ENCODE results near the gene ETV6. TPM values are rescaled to one million over a fixed set of nuclear protein-coding genes. Genes with fewer than 3 reads are reported as not detected.
A peak's percentile ranks its signal among the peaks of the same experiment; 100 is the strongest.

Gene ETV6
- total RNA-seq, 2 donors from 2014 or later: 17.5 to 17.9 TPM

DNA sequence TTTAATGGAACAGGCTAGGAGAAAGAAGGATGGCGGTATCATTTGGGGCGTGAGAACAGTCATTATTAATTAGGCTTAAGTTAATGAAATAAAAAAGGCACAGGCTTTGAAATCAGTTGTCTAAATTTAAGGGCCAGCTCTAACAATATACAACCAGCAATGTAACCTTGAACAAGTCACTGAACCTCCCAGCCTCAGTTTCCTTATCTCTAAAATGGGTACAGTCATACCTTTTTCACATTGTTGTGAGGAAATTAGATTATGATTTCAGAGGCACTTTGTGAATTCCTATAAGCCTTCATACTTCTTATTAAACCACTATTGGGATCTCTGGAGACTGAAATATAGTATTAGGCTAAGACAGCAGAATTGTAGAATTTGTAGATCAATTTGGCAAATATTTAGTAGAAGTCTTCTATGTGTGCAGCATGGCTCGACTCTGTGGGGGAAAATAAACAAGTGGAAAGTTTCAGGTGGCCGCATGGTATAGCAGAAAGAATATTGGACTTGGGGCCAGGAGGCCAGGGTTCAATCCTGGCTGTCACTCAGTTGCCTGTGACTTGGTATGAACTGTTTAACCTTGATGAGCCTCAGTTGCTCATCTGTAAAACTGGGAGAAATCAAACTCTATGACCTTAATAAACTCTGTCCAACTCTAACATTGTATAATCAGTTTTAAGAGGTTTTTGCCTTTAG is 117.7 kb downstream of the ETV6 start:
- peak overlapping the region in 2 of 4 donors; percentile 61 to 67 for H3K27ac ChIP-seq
- peaks cover 68% of the 10 kb centered on the region for H3K4me1 ChIP-seq
- no peak for DNase-seq
- WGBS, 2 donors: 65 to 72% methylated on average over 4 of the region's 4 CpGs
- H3K36me3 ChIP-seq (replicated peaks in 1 of 2; ENCODE audit: insufficient read depth in 1 of 2, low read depth in 2 of 2): no peaks in the 10 kb centered on the region
- TF ChIP-seq POLR2A (IDR thresholded peaks at IDR 0.05): no peak
- TF ChIP-seq CTCF (IDR thresholded peaks at IDR 0.05): no peak
- no peaks in the 10 kb centered on the region for H3K27me3 ChIP-seq
- H3K9me3 ChIP-seq: no peaks in the 10 kb centered on the region
- H3K4me3 ChIP-seq: no peak overlapping the region
- ATAC-seq: no peak
- intact Hi-C loops (cut with DNase I): no loop called here

DNA sequence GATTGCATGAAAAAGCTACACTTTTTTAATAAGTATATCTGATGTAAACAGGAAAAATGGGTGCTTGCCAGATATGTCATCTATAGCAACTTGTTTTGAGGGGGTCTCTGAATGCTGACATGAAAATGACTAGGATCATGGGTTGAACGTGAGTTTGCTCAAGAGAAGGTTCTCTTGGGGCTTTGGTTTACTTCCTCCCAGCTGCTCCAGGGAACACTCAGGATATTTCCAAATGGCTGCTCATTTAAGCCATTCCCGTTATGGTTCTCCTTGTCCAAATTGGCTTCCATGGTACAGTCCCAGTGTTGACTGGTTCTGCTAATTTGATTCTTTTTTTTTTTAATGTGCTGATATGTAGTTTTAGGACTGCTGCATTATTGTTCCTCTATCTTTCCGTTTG is 118.3 kb downstream of the ETV6 start:
- 44 to 53% methylated on average over 3 of the region's 3 CpGs for WGBS, 2 donors
- no peaks in the 10 kb centered on the region for H3K36me3 ChIP-seq (replicated peaks in 1 of 2; ENCODE audit: insufficient read depth in 1 of 2, low read depth in 2 of 2)
- no peak overlapping the region for H3K4me3 ChIP-seq
- no peaks in the 10 kb centered on the region for H3K27me3 ChIP-seq
- intact Hi-C loops (cut with DNase I): no loop called here
- no peaks in the 10 kb centered on the region for H3K9me3 ChIP-seq
- no peak for ATAC-seq
- H3K4me1 ChIP-seq: peaks cover 66% of the 10 kb centered on the region
- peak overlapping the region in 3 of 4 donors; percentile 37 to 67 (median 61) for H3K27ac ChIP-seq
- TF ChIP-seq POLR2A (IDR thresholded peaks at IDR 0.05) (no peak), CTCF (IDR thresholded peaks at IDR 0.05) (no peak)
- no peak for DNase-seq

GRCh38 chr12:11768233-11768965 is 118.9 kb downstream of the ETV6 start:
- H3K4me1 ChIP-seq: peaks cover 60% of the 10 kb centered on the region
- no peaks in the 10 kb centered on the region for H3K9me3 ChIP-seq
- H3K27ac ChIP-seq: peak overlapping the region; percentile 22 to 67 (median 49)
- intact Hi-C loops (cut with DNase I): no loop called here
- TF ChIP-seq POLR2A (IDR thresholded peaks at IDR 0.05) (no peak), CTCF (IDR thresholded peaks at IDR 0.05) (no peak)
- no peak overlapping the region for H3K4me3 ChIP-seq
- WGBS, 2 donors: 13 to 33% methylated on average over 5 of the region's 5 CpGs
- no peaks in the 10 kb centered on the region for H3K36me3 ChIP-seq (replicated peaks in 1 of 2; ENCODE audit: insufficient read depth in 1 of 2, low read depth in 2 of 2)
- ATAC-seq (peak; percentile 47), DNase-seq (peak in 3 of 4 donors; percentile 34 to 41 (median 37))
- H3K27me3 ChIP-seq: no peaks in the 10 kb centered on the region

DNA sequence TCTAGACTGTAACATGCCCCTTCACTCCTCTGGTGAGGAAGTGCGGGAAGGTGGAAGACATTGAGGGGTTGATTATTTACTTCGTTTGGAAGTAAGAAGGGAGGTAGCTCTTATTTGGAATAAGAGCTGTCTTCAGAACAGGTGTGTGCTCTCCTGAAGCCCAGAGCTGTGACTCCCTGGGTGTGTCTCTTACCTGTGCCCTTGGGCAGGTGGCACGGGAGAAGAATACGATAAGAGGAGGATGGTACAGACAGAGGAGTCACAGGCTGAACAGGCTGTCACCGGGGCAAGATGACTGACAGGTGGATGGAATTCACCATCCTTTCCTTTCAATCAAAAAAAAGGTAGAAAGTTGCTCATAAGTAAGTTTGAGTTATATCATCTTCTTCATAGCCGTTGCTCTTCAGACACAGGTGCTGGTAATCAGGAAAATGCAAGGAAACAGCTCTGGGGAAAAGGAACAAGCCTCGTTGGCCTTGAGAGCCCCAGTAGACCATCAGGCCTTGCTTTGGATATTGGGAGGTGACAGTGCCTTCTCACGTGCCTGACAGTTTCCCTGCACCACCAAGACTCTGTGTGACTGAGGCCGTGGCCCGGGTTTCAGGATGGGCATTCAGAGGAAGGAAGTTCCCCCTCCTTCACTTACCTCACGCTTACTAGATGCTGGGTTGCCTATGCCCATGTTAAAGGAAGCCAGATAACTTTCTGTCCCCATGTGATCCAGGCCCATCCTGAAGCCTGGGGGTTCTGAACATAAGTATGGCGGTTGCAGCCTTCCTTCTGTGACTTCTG is 120.4 kb downstream of the ETV6 start:
- Histone ChIP-seq H3K36me3 (replicated peaks in 1 of 2; ENCODE audit: insufficient read depth in 1 of 2, low read depth in 2 of 2) (no peaks in the 10 kb centered on the region), H3K27me3 (no peaks in the 10 kb centered on the region), H3K4me1 (peaks cover 55% of the 10 kb centered on the region), H3K27ac (no peak overlapping the region), H3K9me3 (no peaks in the 10 kb centered on the region), H3K4me3 (no peak overlapping the region)
- 61 to 74% methylated on average over 9 to 12 of the region's 12 CpGs for WGBS, 2 donors
- TF ChIP-seq POLR2A (IDR thresholded peaks at IDR 0.05): no peak
- no peak for TF ChIP-seq CTCF (IDR thresholded peaks at IDR 0.05)
- no peak for ATAC-seq
- intact Hi-C loops (cut with DNase I): no loop called here
- no peak for DNase-seq
